Gastrocnemius medialis (tissue), 4 donors: ENCODE results near the gene PTPN3.

Source experiments
- POLR2A ChIP-seq, 2 donors: fragments of 450-650 bp; IDR thresholded peaks; one replicate each; pipeline ENCODE4 v1.6.1; 2017; ENCODE audit warnings: antibody characterized with exemption in 2 of 2, mild to moderate bottlenecking in 2 of 2, moderate library complexity in 2 of 2
- TF ChIP-seq, protein P1 (sequence below), 5 experiments: fragments of 450-650 bp in 3 of 5; fragments of 200-600 bp in 2 of 5; sonication (generic) in 2 of 5; IDR thresholded peaks in 4 of 5; conservative IDR thresholded peaks in 1 of 5; 1 replicate in 4 of 5; 2 replicates in 1 of 5; pipeline ENCODE4 v1.5.1; 2016 to 2019; ENCODE audit warnings: antibody characterized with exemption in 5 of 5, mild to moderate bottlenecking in 3 of 5, moderate library complexity in 3 of 5

DNA sequence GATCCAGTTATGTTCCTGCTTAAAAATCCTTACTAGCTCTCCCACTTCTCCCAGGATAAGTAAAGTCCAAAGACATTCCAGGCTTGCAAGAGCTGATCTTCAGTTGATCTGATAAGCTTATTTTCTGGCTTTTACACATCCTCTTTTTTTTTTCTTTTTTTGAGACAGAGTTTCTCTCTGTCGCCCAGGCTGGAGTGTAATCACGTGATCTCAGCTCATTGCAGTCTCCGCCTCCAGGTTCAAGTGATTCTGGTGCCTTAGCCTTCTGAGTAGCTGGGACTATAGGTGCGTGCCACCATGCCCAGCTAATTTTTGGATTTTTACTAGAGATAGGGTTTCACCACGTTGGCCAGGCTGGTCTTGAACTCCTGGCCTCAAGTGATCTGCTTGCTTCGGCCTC is 37.3 kb upstream of the PTPN3 start:
- TF ChIP-seq, protein P1, sequence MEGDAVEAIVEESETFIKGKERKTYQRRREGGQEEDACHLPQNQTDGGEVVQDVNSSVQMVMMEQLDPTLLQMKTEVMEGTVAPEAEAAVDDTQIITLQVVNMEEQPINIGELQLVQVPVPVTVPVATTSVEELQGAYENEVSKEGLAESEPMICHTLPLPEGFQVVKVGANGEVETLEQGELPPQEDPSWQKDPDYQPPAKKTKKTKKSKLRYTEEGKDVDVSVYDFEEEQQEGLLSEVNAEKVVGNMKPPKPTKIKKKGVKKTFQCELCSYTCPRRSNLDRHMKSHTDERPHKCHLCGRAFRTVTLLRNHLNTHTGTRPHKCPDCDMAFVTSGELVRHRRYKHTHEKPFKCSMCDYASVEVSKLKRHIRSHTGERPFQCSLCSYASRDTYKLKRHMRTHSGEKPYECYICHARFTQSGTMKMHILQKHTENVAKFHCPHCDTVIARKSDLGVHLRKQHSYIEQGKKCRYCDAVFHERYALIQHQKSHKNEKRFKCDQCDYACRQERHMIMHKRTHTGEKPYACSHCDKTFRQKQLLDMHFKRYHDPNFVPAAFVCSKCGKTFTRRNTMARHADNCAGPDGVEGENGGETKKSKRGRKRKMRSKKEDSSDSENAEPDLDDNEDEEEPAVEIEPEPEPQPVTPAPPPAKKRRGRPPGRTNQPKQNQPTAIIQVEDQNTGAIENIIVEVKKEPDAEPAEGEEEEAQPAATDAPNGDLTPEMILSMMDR (IDR thresholded peaks at IDR 0.05 in 4 of 5, conservative IDR thresholded peaks at IDR 0.05 in 1 of 5), result no peak
- no peak for TF ChIP-seq POLR2A (IDR thresholded peaks at IDR 0.05)
